ENCODE measurements around the gene DNMT3A. TPM values are rescaled to one million over a fixed set of nuclear protein-coding genes. Genes with fewer than 3 reads are reported as not detected.

Gene DNMT3A
- total and polyA plus RNA-seq, 2 donors (not counting 3 experiments of a cell fraction or from before 2014, with no cell fraction given) = 23.3 to 71.7 TPM

GRCh38 chr2:25215948-25216679 is 125.6 kb downstream of the DNMT3A start:
- no peaks in the 10 kb centered on the region for H3K36me3 ChIP-seq (ENCODE audit: control insufficient read depth in 2 of 2, extremely low read depth in 1 of 2, insufficient read depth in 2 of 2, low read length in 2 of 2)
- intact Hi-C loops (cut with micrococcal nuclease) (no loop called here), dilution Hi-C loops (cut with MboI; ENCODE audit: extremely low pct_ligation_motif_present, low sequenced_read_pairs) (no loop called here)
- DNase-seq (ENCODE audit: low read depth, low spot score) = peak; percentile 35
- CTCF ChIA-PET = interaction anchor here (0.7 to 2.3 kb wide), 3 partner anchors 8 to 20 kb away, joined by 3 to 14 read pairs (median 3); no protein-coding TSS in a partner anchor
- no peaks in the 10 kb centered on the region for H3K79me2 ChIP-seq (ENCODE audit: control insufficient read depth, insufficient read depth, low read length)
- H3K27ac ChIP-seq (ENCODE audit: insufficient read depth, low read depth, low read length) = no peak overlapping the region
- H3K9me3 ChIP-seq (replicated peaks; ENCODE audit: control insufficient read depth, insufficient read depth, low read length) = no peaks in the 10 kb centered on the region
- no peaks in the 10 kb centered on the region for H3K9me1 ChIP-seq (replicated peaks; ENCODE audit: control insufficient read depth, extremely low read depth, insufficient read depth, low read length)
- H3K4me2 ChIP-seq (ENCODE audit: insufficient read depth, low read length) = peak overlapping the region; percentile 34
- TF ChIP-seq FOS (IDR thresholded peaks at IDR 0.05; ENCODE audit: borderline replicate concordance, insufficient read depth, low read length) (no peak), EZH2 (IDR thresholded peaks at IDR 0.05; ENCODE audit: borderline replicate concordance, low read depth, low read length, severe bottlenecking) (no peak), GATA2 (IDR thresholded peaks at IDR 0.05; ENCODE audit: insufficient read depth, insufficient read length, low read depth, low read length) (no peak), POLR2AphosphoS5 (IDR thresholded peaks at IDR 0.05; ENCODE audit: insufficient read depth, low read depth, low read length) (peak; percentile 83), POLR2A (IDR thresholded peaks at IDR 0.05; ENCODE audit: low read depth, low read length) (peak; percentile 72)
- no peaks in the 10 kb centered on the region for H3K4me1 ChIP-seq (ENCODE audit: control insufficient read depth, extremely low read depth, insufficient read depth, low read length)
- no peaks in the 10 kb centered on the region for H3K27me3 ChIP-seq (ENCODE audit: control insufficient read depth in 2 of 2, insufficient read depth in 2 of 2, low read length in 2 of 2)
- peak overlapping the region; percentile 38 for H3K9ac ChIP-seq (replicated peaks; ENCODE audit: extremely low read depth, insufficient read depth, low read length)
- H4K20me1 ChIP-seq (replicated peaks; ENCODE audit: control insufficient read depth, extremely low read depth, insufficient read depth, low read length) = no peaks in the 10 kb centered on the region
- BruUV-seq (replicated peaks) = no TSS peak
- no peak for FAIRE-seq
- POLR2A ChIA-PET = no interaction called here
- peak overlapping the region; percentile 87 for H2AFZ ChIP-seq (ENCODE audit: low read depth, low read length)
- H3K4me3 ChIP-seq (replicated peaks in 1 of 3; ENCODE audit: insufficient read depth in 1 of 3, low read depth in 1 of 3, low read length in 3 of 3) = peak overlapping the region; percentile 36 to 65 (median 39)

DNA sequence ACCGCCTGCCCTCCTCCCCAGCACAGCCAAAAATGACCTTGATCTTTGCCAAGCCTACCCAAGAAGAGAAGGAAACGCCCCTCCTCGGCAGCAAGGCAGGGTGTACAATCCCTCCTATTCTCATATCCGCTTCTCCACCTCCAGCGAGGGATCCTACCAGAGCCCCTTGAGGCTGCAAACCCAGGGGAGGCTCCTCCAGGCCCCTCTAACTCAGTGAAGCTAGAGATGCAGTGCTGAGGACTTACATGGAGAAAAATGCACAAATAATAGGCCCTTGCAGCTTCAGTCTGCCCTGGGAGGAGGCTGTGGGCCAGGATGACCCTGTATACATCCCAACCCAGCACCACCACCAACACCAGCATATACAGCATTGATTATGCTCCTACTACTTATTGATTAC is 126.5 kb downstream of the DNMT3A start:
- H3K9me1 ChIP-seq (replicated peaks; ENCODE audit: control insufficient read depth, extremely low read depth, insufficient read depth, low read length) = no peaks in the 10 kb centered on the region
- no peaks in the 10 kb centered on the region for H3K4me1 ChIP-seq (ENCODE audit: control insufficient read depth, extremely low read depth, insufficient read depth, low read length)
- POLR2A ChIA-PET = no interaction called here
- CTCF ChIA-PET = interaction anchor here (1.4 to 2.3 kb wide), 2 partner anchors 9 to 13 kb away, joined by 3 to 14 read pairs; no protein-coding TSS in a partner anchor
- no peaks in the 10 kb centered on the region for H3K27me3 ChIP-seq (ENCODE audit: control insufficient read depth in 2 of 2, insufficient read depth in 2 of 2, low read length in 2 of 2)
- dilution Hi-C loops (cut with MboI; ENCODE audit: extremely low pct_ligation_motif_present, low sequenced_read_pairs) = no loop called here
- intact Hi-C loops (cut with micrococcal nuclease) = no loop called here
- no peak overlapping the region for H3K4me3 ChIP-seq (replicated peaks in 1 of 3; ENCODE audit: insufficient read depth in 1 of 3, low read depth in 1 of 3, low read length in 3 of 3)
- no peaks in the 10 kb centered on the region for H3K9me3 ChIP-seq (replicated peaks; ENCODE audit: control insufficient read depth, insufficient read depth, low read length)
- no peak for TF ChIP-seq GATA2 (IDR thresholded peaks at IDR 0.05; ENCODE audit: insufficient read depth, insufficient read length, low read depth, low read length)
- no peak for TF ChIP-seq FOS (IDR thresholded peaks at IDR 0.05; ENCODE audit: borderline replicate concordance, insufficient read depth, low read length)
- TF ChIP-seq MYC (IDR thresholded peaks at IDR 0.05; ENCODE audit: low read depth, low read length) = no peak
- TF ChIP-seq, protein P1, sequence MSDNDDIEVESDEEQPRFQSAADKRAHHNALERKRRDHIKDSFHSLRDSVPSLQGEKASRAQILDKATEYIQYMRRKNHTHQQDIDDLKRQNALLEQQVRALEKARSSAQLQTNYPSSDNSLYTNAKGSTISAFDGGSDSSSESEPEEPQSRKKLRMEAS (IDR thresholded peaks at IDR 0.05; ENCODE audit: insufficient read depth, insufficient read length) = no peak
- no peak for TF ChIP-seq POLR2A (IDR thresholded peaks at IDR 0.05; ENCODE audit: low read depth, low read length)
- no peak for TF ChIP-seq POLR2AphosphoS5 (IDR thresholded peaks at IDR 0.05; ENCODE audit: insufficient read depth, low read depth, low read length)
- TF ChIP-seq, protein P2, sequence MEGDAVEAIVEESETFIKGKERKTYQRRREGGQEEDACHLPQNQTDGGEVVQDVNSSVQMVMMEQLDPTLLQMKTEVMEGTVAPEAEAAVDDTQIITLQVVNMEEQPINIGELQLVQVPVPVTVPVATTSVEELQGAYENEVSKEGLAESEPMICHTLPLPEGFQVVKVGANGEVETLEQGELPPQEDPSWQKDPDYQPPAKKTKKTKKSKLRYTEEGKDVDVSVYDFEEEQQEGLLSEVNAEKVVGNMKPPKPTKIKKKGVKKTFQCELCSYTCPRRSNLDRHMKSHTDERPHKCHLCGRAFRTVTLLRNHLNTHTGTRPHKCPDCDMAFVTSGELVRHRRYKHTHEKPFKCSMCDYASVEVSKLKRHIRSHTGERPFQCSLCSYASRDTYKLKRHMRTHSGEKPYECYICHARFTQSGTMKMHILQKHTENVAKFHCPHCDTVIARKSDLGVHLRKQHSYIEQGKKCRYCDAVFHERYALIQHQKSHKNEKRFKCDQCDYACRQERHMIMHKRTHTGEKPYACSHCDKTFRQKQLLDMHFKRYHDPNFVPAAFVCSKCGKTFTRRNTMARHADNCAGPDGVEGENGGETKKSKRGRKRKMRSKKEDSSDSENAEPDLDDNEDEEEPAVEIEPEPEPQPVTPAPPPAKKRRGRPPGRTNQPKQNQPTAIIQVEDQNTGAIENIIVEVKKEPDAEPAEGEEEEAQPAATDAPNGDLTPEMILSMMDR (IDR thresholded peaks at IDR 0.05; ENCODE audit: extremely low read depth in 1 of 2, insufficient read depth in 1 of 2, low read depth in 1 of 2, low read length in 2 of 2) = no peak
- no peak for TF ChIP-seq EZH2 (IDR thresholded peaks at IDR 0.05; ENCODE audit: borderline replicate concordance, low read depth, low read length, severe bottlenecking)
- no peak for TF ChIP-seq JUN (IDR thresholded peaks at IDR 0.05; ENCODE audit: borderline replicate concordance, insufficient read depth, insufficient read length, low read depth)
- DNase-seq (ENCODE audit: low read depth, low spot score) = no peak
- H3K9ac ChIP-seq (replicated peaks; ENCODE audit: extremely low read depth, insufficient read depth, low read length) = no peak overlapping the region
- no peak for FAIRE-seq
- H3K4me2 ChIP-seq (ENCODE audit: insufficient read depth, low read length) = no peak overlapping the region
- no peaks in the 10 kb centered on the region for H3K79me2 ChIP-seq (ENCODE audit: control insufficient read depth, insufficient read depth, low read length)
- H2AFZ ChIP-seq (ENCODE audit: low read depth, low read length) = no peak overlapping the region
- H4K20me1 ChIP-seq (replicated peaks; ENCODE audit: control insufficient read depth, extremely low read depth, insufficient read depth, low read length) = no peaks in the 10 kb centered on the region
- H3K36me3 ChIP-seq (ENCODE audit: control insufficient read depth in 2 of 2, extremely low read depth in 1 of 2, insufficient read depth in 2 of 2, low read length in 2 of 2) = no peaks in the 10 kb centered on the region
- BruUV-seq (replicated peaks) = no TSS peak
- H3K27ac ChIP-seq (ENCODE audit: insufficient read depth, low read depth, low read length) = no peak overlapping the region
